Measurements from ENCODE around the gene ATXN7L3.
A peak's percentile ranks its signal among the peaks of the same experiment; 100 is the strongest.

- TF ChIP-seq POLR2A (IDR thresholded peaks at IDR 0.05) (peak in 1 of 2 donors; percentile 28), CTCF (IDR thresholded peaks at IDR 0.05) (peak in 2 of 4 experiments; percentile 8 to 13)
Observed at GRCh38 chr17:44199553-44200477, at the start of gene ATXN7L3.

All from uterus (tissue), 2 donors.